Epithelial cell of proximal tubule (primary cell): ENCODE measurements around the gene NTM. TPM values are rescaled to one million over a fixed set of nuclear protein-coding genes. Genes with fewer than 3 reads are reported as not detected.
"Not testable (repeated sequence)": the region's sequence is repeated elsewhere in the genome, so short reads cannot be mapped to it uniquely, and the experiment has no call there.

Source experiments
- DNase-seq: peaks from one replicate; pipeline ENCODE4 v3.0.0-alpha.2; 2011; ENCODE audit warnings: low read depth
- H3K4me3 ChIP-seq: 2 replicates; pipeline ENCODE4 v1.5.1; 2011; ENCODE audit warnings: low read depth, mild to moderate bottlenecking, low read length
- CTCF ChIP-seq: conservative IDR thresholded peaks from 2 replicates; pipeline ENCODE4 v1.5.1; 2012; ENCODE audit warnings: low read depth, mild to moderate bottlenecking, low read length
- total RNA-seq: library from RNA; depleted of rRNA; stranded (reverse); fragments of >200 nt; gene quantifications from 2 replicates; pipeline ENCODE4 v1.2.3, GENCODE V29; 2015

Gene NTM
- total RNA-seq, 1 donor from 2014 or later = 5.3 TPM

GRCh38 chr11:132353255-132353654 lies 982.8 kb downstream of the NTM start:
- no peak overlapping the region for H3K4me3 ChIP-seq
- TF ChIP-seq CTCF = no peak

GRCh38 chr11:132357811-132358572 lies 987.6 kb downstream of the NTM start:
- no peak for DNase-seq
- TF ChIP-seq CTCF = no peak
- H3K4me3 ChIP-seq = no peak overlapping the region

More at GRCh38 chr11:132353255-132353654, 982.8 kb downstream of the NTM start:
- DNase-seq = no peak

GRCh38 chr11:132358573-132358953 lies 988.1 kb downstream of the NTM start:
- no peak overlapping the region for H3K4me3 ChIP-seq
- no peak for DNase-seq
- no peak for TF ChIP-seq CTCF

- no peak for DNase-seq
- H3K4me3 ChIP-seq = no peak overlapping the region
- TF ChIP-seq CTCF = no peak
Observed at GRCh38 chr11:132361011-132361550, 990.7 kb downstream of the NTM start.

GRCh38 chr11:132365650-132366049 lies 995.2 kb downstream of the NTM start:
- H3K4me3 ChIP-seq = no peak overlapping the region
- TF ChIP-seq CTCF = no peak
- no peak for DNase-seq

- no peak for DNase-seq
- no peak overlapping the region for H3K4me3 ChIP-seq
- TF ChIP-seq CTCF = no peak
Observed at GRCh38 chr11:132367293-132367692, 996.9 kb downstream of the NTM start.

GRCh38 chr11:132370114-132370513 lies 999.7 kb downstream of the NTM start:
- not testable (repeated sequence) for DNase-seq

More at GRCh38 chr11:132370114-132370513, 999.7 kb downstream of the NTM start:
- not testable (repeated sequence) for H3K4me3 ChIP-seq
